Karpas-422 (cell line): ENCODE measurements around the gene PARP3. TPM values are rescaled to one million over a fixed set of nuclear protein-coding genes. Genes with fewer than 3 reads are reported as not detected.

Experiments used
- DNase-seq: peaks from one replicate; pipeline ENCODE4 v3.0.0-alpha.2; 2015
- H2AFZ ChIP-seq: fragments of 200-600 bp; sonication (generic); 2 replicates; pipeline ENCODE4 v1.6.1; 2014; ENCODE audit warnings: antibody characterized with exemption, low read length, mixed read lengths
- H3K27ac ChIP-seq: fragments of 200-600 bp; sonication (generic); 2 replicates; pipeline ENCODE4 v1.5.1; 2014; ENCODE audit warnings: mild to moderate bottlenecking, low read length, moderate library complexity
- H3K27me3 ChIP-seq: fragments of 200-600 bp; sonication (generic); 2 replicates; pipeline ENCODE4 v1.6.1; 2014; ENCODE audit warnings: low read length, mixed read lengths
- H3K36me3 ChIP-seq: fragments of 200-600 bp; sonication (generic); 2 replicates; pipeline ENCODE4 v1.6.1; 2014; ENCODE audit warnings: low read length, mixed read lengths; ENCODE audit not compliant: insufficient read depth
- H3K4me1 ChIP-seq: fragments of 200-600 bp; sonication (generic); 2 replicates; pipeline ENCODE4 v1.6.1; 2014; ENCODE audit warnings: mild to moderate bottlenecking, low read length, mixed read lengths
- H3K4me2 ChIP-seq: fragments of 200-600 bp; sonication (generic); 2 replicates; pipeline ENCODE4 v1.6.1; 2014; ENCODE audit warnings: low read length, low read depth, mild to moderate bottlenecking; ENCODE audit not compliant: poor library complexity, severe bottlenecking
- H3K4me3 ChIP-seq: fragments of 200-600 bp; sonication (generic); 2 replicates; pipeline ENCODE4 v1.5.1; 2014; ENCODE audit warnings: mild to moderate bottlenecking, antibody characterized with exemption, low read length, mixed read lengths
- H3K79me2 ChIP-seq: fragments of 200-600 bp; sonication (generic); 2 replicates; pipeline ENCODE4 v1.6.1; 2014; ENCODE audit warnings: mild to moderate bottlenecking, low read length, mixed read lengths
- H3K9ac ChIP-seq: fragments of 200-600 bp; sonication (generic); 2 replicates; pipeline ENCODE4 v1.6.0; 2014; ENCODE audit warnings: low read length
- H3K9me2 ChIP-seq: fragments of 200-600 bp; sonication (generic), shearing (Covaris generic); replicated peaks from 2 replicates; pipeline ENCODE4 v1.6.0; 2014; ENCODE audit warnings: mild to moderate bottlenecking, low read length, moderate library complexity; ENCODE audit not compliant: insufficient read depth
- H3K9me3 ChIP-seq: fragments of 300-700, 200-600 bp; sonication (generic); 2 replicates; pipeline ENCODE4 v1.6.1; 2014; ENCODE audit warnings: low read length, mixed read lengths
- H4K20me1 ChIP-seq: fragments of 200-600 bp; sonication (generic); 2 replicates; pipeline ENCODE4 v1.6.1; 2014; ENCODE audit warnings: mild to moderate bottlenecking, antibody characterized with exemption, low read length, low read depth; ENCODE audit not compliant: insufficient read depth
- total RNA-seq: library from RNA; depleted of rRNA; stranded (reverse); fragments of >200 nt; shearing (Covaris generic); gene quantifications from 2 replicates; pipeline ENCODE4 v1.2.3, GENCODE V29; 2014; ENCODE audit warnings: low replicate concordance

PARP3 gene
- total RNA-seq, 1 experiment from 2014 or later, result 29.1 TPM

- H4K20me1 ChIP-seq, result peaks cover 13% of the 10 kb centered on the region; the same call in 1 of the 2 replicates
- H3K36me3 ChIP-seq, result peaks cover 13% of the 10 kb centered on the region; the same call in 1 of the 2 replicates
- DNase-seq, result no peak
- peaks cover 34% of the 10 kb centered on the region for H3K79me2 ChIP-seq
- H3K9me3 ChIP-seq, result no peaks in the 10 kb centered on the region
- no peak overlapping the region for H2AFZ ChIP-seq
- no peaks in the 10 kb centered on the region for H3K9me2 ChIP-seq
- H3K27me3 ChIP-seq, result no peaks in the 10 kb centered on the region
- H3K27ac ChIP-seq, result no peak overlapping the region
- H3K4me3 ChIP-seq, result no peak overlapping the region
- H3K4me1 ChIP-seq, result peaks cover 21% of the 10 kb centered on the region
- H3K9ac ChIP-seq, result no peak overlapping the region
- no peak overlapping the region for H3K4me2 ChIP-seq
These were observed 4.3 kb upstream of the PARP3 start for GRCh38 chr3:51937611-51938450.

DNA sequence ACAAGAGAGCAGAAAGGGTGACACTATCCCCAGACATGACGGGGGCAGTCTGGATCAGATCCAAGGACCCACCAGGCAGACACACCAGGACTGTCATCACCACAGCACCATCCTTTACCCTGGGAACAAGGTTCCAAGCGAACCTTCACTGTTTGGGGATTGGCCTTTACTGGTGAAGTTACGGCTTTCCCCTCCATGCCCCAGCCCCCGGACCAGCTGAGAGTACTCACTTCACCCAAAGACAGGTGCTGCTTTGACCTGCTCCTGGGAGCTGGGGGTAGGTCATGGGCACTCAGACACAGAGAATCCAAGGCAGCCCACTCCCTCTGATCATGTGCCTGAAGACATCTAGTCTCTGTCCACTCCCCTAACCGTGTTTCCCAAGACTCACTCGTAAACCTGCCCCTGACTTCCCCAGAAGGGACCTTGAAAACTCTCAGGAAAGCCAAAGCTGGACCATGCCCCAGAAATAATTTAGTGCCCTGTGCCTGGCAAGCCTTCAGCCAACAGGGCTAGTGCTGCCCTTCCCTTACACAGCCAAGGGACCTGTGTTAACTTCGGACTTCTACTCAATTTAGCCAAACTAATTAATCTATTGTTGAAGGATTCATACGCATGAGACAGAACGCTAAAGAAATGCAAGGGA is 3.3 kb upstream of the PARP3 start:
- no peak for DNase-seq
- no peak overlapping the region for H2AFZ ChIP-seq
- peaks cover 29% of the 10 kb centered on the region for H3K4me1 ChIP-seq
- H3K27ac ChIP-seq, result no peak overlapping the region
- no peaks in the 10 kb centered on the region for H3K9me2 ChIP-seq
- H3K4me3 ChIP-seq, result no peak overlapping the region
- H3K79me2 ChIP-seq, result peaks cover 34% of the 10 kb centered on the region
- H3K9me3 ChIP-seq, result no peaks in the 10 kb centered on the region
- no peak overlapping the region for H3K9ac ChIP-seq
- peaks cover 13% of the 10 kb centered on the region; the same call in 1 of the 2 replicates for H3K36me3 ChIP-seq
- peaks cover 13% of the 10 kb centered on the region; the same call in 1 of the 2 replicates for H4K20me1 ChIP-seq
- no peaks in the 10 kb centered on the region for H3K27me3 ChIP-seq
- no peak overlapping the region for H3K4me2 ChIP-seq

DNA sequence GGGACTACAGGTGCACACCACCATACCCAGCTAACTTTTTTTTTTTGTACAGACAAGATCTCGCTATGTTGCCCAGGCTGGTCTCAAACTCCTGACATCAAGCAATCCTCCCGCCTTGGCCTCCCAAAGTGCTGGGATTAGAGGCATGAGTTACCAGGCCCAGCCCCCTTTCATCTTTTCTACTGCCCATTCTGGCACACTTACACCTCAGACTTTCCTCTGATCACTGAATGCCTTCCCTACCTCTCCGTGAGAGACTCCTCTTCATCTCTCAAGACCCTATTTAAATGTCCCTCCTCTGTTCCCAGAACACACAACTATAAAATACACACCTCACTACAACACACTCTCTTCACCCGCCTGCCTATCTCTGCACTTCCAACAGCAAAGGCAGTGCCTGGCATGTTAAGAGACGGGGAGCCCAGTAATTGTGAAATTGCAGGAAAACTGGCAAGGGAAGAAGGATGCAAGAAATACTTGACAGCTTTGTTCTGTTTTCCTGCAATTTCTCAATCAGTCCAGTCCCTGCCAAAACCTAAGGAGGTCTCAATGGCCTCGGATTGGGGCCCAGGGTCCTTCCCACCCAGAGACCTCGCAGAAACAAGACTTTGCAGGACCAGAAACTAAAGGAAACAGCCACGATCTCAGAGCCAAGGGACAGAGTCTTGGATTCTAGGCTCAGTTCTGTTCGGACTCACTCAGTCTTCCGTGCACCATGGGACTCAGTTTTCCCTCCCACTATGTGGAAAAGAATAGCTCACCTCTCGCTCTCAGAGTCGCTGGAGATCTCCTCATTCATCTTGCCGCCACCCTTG is 1.3 kb upstream of the PARP3 start:
- Histone ChIP-seq H3K9me2 (no peaks in the 10 kb centered on the region), H3K4me3 (peak overlapping the region; percentile 90), H3K27ac (no peak overlapping the region; the same call in 1 of the 2 replicates), H3K9me3 (no peaks in the 10 kb centered on the region), H3K36me3 (peaks cover 13% of the 10 kb centered on the region; the same call in 1 of the 2 replicates), H3K4me2 (peak overlapping the region; percentile 93), H3K4me1 (peaks cover 29% of the 10 kb centered on the region), H2AFZ (no peak overlapping the region), H3K79me2 (peaks cover 34% of the 10 kb centered on the region), H3K9ac (peak overlapping the region; percentile 89), H3K27me3 (no peaks in the 10 kb centered on the region), H4K20me1 (peaks cover 13% of the 10 kb centered on the region; the same call in 1 of the 2 replicates)
- DNase-seq, result peak; percentile 53

DNA sequence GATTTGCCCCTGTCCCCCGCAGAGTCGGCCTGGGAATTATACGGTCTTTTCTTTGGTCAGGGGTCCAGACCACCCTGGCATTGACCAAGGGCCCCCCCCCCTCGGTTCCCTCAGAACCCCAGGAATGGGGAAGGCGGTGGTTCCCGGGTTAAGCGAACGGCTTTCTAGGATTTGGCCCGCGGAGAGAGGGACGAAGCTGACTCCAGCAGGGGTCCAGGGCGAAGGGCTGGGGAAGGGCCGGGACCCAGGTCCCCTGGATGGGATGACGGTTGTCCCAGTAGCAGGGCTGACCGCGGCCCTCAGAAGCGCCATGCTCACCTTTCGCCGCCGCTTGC is 733 bp upstream of the PARP3 start:
- Histone ChIP-seq H3K4me2 (peak overlapping the region; percentile 93), H3K79me2 (peaks cover 34% of the 10 kb centered on the region), H3K9me3 (no peaks in the 10 kb centered on the region), H3K9ac (peak overlapping the region; percentile 89), H4K20me1 (peaks cover 13% of the 10 kb centered on the region; the same call in 1 of the 2 replicates), H3K9me2 (no peaks in the 10 kb centered on the region), H3K27ac (no peak overlapping the region; the same call in 1 of the 2 replicates), H3K4me1 (peaks cover 29% of the 10 kb centered on the region), H3K36me3 (peaks cover 11% of the 10 kb centered on the region; the same call in 1 of the 2 replicates), H2AFZ (no peak overlapping the region), H3K4me3 (peak overlapping the region; percentile 90), H3K27me3 (no peaks in the 10 kb centered on the region)
- no peak for DNase-seq

DNA sequence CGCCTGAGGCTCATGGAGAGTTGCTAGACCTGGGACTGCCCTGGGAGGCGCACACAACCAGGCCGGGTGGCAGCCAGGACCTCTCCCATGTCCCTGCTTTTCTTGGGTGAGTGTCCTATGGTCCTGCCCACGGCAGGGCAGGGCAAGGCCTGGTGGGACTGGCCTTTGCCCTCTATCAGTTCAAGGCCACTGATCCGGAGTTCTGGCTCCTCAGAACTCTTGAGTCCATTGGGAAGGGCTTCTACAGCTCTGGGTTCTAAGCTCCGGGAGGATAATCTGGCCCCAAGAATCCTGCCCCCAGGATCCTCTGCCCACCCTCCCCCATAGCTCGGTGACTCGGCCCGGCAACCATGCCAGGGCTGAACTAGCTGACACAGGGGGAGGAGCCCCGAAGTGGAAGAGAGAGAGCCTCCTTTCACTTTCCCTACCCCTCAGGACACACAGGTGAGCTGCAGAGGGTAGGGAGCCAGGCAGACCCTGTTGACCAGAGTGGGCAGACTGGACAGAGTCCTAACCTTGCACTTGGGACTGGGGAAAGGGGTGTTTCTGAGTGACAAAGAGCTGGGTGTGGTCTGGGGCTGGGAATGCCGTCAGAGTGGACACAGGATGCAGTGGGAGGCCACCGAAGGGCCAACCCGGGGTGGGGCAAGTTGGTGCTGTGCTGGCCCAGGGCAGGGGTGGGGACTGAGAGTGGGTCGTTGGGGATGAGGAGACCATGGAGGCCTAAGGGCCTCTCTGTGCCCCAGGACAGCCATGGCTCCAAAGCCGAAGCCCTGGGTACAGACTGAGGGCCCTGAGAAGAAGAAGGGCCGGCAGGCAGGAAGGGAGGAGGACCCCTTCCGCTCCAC is 664 bp downstream of the PARP3 start:
- DNase-seq, result peak; percentile 90
- H3K27me3 ChIP-seq, result no peaks in the 10 kb centered on the region
- H4K20me1 ChIP-seq, result peaks cover 9% of the 10 kb centered on the region; the same call in 1 of the 2 replicates
- H3K4me1 ChIP-seq, result peaks cover 29% of the 10 kb centered on the region
- no peaks in the 10 kb centered on the region for H3K9me3 ChIP-seq
- H3K4me3 ChIP-seq, result peak overlapping the region; percentile 85
- H3K4me2 ChIP-seq, result peak overlapping the region; percentile 99
- H3K79me2 ChIP-seq, result peaks cover 34% of the 10 kb centered on the region
- H3K36me3 ChIP-seq, result peaks cover 11% of the 10 kb centered on the region; the same call in 1 of the 2 replicates
- peak overlapping the region; percentile 97 for H3K9ac ChIP-seq
- H3K27ac ChIP-seq, result peak overlapping the region; percentile 75
- peak overlapping the region; percentile 61; the same call in 1 of the 2 replicates for H2AFZ ChIP-seq
- no peaks in the 10 kb centered on the region for H3K9me2 ChIP-seq

GRCh38 chr3:51943451-51944391 is 1.6 kb downstream of the PARP3 start:
- H3K36me3 ChIP-seq, result peaks cover 6% of the 10 kb centered on the region; the same call in 1 of the 2 replicates
- peaks cover 9% of the 10 kb centered on the region; the same call in 1 of the 2 replicates for H4K20me1 ChIP-seq
- H3K4me2 ChIP-seq, result peak overlapping the region; percentile 99
- no peak overlapping the region for H2AFZ ChIP-seq
- H3K9ac ChIP-seq, result peak overlapping the region; percentile 97
- peaks cover 29% of the 10 kb centered on the region for H3K79me2 ChIP-seq
- H3K9me3 ChIP-seq, result no peaks in the 10 kb centered on the region
- no peaks in the 10 kb centered on the region for H3K9me2 ChIP-seq
- H3K27ac ChIP-seq, result no peak overlapping the region
- peak overlapping the region; percentile 85; the same call in 1 of the 2 replicates for H3K4me3 ChIP-seq
- no peaks in the 10 kb centered on the region for H3K27me3 ChIP-seq
- DNase-seq, result no peak
- H3K4me1 ChIP-seq, result peaks cover 29% of the 10 kb centered on the region
